ENCODE measurements around the gene DMRTC1B.
"Not testable (repeated sequence)": the region's sequence is repeated elsewhere in the genome, so short reads cannot be mapped to it uniquely, and the experiment has no call there.

- not testable (repeated sequence) for TF ChIP-seq POLR2AphosphoS5 (IDR thresholded peaks at IDR 0.05; ENCODE audit: insufficient read depth in 1 of 2, low read depth in 1 of 2); POLR2A (IDR thresholded peaks at IDR 0.05)
Measured at GRCh38 chrX:72778146-72778545, 1.5 kb downstream of the DMRTC1B start.
